NCI-H187 (cell line): ENCODE results near the gene CGREF1.
A peak's percentile ranks its signal among the peaks of the same experiment; 100 is the strongest.
"Not testable (repeated sequence)": the region's sequence is repeated elsewhere in the genome, so short reads cannot be mapped to it uniquely, and the experiment has no call there.

Source experiments
- DNase-seq, 2 experiments: peaks; one replicate each; lab custom pipeline; 2025; lab: John Stamatoyannopoulos, UW

CGREF1 gene

DNA sequence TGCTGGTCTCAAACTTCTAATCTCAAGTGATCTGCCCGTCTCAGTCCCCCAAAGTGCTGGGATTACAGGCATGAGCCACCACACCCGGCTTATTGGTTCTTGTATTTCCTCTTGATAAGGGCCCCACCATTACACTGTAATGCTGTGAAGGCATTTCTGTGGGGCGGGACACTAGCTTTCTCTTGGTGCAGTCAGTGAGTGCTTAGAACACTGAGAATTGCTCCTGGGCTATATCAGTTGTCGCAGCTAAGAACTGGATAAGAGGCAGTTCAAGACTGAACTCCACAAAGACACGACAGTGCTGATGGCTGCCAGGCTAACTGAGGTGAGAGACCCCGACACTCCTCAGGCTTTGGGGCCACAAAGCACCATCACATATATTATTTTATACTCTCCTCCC is 30.3 kb downstream of the CGREF1 start:
- no peak for DNase-seq

DNA sequence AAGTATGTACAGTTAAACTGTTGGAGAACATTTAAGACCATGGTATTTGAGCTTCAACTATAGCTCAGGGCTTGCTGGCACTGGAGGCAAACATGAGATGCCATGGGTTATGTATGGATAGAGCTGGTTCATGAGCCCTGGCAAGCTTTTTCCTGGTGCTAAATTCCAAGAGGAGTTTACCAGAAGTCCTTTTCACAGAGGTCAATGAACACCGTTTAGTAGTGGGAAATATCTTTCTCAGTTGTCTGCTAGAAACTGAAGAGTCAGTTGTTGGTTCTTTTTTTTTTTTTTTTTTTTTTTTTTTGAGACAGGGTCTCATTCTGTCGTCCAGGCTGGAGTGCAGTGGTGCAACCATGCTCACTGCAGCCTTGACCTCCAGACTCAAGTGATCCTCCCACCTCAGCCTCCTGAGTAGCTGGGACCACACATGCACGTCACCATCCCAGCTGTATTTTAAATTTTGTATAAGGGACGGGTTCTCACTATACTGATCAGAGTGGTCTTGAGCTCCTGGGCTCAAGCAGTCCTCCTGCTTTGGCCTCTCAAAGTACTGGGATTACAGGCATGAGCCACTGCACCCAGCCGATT is 31.0 kb downstream of the CGREF1 start:
- DNase-seq = no peak

GRCh38 chr2:27086724-27087593 is 32.0 kb downstream of the CGREF1 start, which contains the start of gene KHK:
KHK (plus strand) TSS chr2:27086772; CDS start chr2:27087260, 488 bp downstream.
- peak; percentile 70 to 87 for DNase-seq

GRCh38 chr2:27086090-27086723 is 32.7 kb downstream of the CGREF1 start:
- peak; percentile 87 to 97 for DNase-seq

- DNase-seq = no peak
Measured at GRCh38 chr2:27085673-27086089, 33.2 kb downstream of the CGREF1 start.

GRCh38 chr2:27085062-27085672 is 33.8 kb downstream of the CGREF1 start:
- DNase-seq = no peak

GRCh38 chr2:27084297-27085061 is 34.4 kb downstream of the CGREF1 start:
- DNase-seq = no peak

DNA sequence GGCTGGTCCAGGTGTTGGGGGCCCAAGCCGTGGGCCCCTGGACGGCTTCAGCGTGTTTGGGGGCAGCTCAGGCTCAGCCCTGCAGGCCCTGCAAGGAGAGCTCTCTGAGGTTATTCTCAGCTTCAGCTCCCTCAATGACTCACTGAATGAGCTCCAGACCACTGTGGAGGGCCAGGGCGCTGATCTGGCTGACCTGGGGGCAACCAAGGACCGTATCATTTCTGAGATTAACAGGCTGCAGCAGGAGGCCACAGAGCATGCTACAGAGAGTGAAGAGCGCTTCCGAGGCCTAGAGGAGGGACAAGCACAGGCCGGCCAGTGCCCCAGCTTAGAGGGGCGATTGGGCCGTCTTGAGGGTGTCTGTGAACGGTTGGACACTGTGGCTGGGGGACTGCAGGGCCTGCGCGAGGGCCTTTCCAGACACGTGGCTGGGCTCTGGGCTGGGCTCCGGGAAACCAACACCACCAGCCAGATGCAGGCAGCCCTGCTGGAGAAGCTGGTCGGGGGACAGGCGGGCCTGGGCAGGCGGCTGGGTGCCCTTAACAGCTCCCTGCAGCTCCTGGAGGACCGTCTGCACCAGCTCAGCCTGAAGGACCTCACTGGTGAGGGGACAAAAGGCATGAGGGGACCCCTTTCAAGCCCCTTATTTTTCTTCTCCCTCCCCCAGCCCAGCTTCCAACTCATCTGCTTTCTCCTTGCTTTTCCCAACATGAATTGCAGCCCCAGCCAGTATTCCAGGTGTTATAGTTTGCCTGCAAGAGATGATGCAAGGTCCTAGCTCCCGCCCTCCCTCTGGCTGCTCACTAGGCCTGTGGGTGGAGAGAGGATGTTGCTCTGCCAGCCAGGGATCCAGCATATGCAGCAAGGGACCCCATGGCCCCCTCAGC is 35.3 kb downstream of the CGREF1 start:
- DNase-seq = no peak

- no peak for DNase-seq
Measured at GRCh38 chr2:27082773-27083409, 36.0 kb downstream of the CGREF1 start.

GRCh38 chr2:27081984-27082772 is 36.8 kb downstream of the CGREF1 start:
- DNase-seq = no peak

DNA sequence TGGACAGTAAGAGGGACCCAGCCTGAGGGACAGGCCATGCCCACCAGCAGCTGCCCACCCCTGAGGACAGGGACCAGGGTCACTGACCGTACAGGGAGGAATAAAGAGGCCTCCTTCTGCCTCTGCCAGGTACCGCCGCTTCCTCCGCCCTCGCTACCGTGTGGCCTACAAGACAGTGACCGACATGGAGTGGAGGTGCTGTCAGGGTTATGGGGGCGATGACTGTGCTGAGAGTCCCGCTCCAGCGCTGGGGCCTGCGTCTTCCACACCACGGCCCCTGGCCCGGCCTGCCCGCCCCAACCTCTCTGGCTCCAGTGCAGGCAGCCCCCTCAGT is 38.4 kb downstream of the CGREF1 start:
- no peak for DNase-seq

DNA sequence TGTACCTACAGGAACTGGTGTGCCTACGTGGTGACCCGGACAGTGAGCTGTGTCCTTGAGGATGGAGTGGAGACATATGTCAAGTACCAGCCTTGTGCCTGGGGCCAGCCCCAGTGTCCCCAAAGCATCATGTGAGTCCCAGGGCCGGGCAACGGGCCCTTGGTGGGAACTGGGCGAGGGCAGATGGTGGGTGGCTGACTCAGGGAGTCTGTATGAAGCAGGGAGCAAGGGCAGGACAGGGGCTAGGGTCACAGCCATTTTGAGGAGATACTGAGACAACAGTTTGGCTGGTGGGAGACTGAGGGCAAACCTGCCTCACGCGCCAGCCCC is 38.8 kb downstream of the CGREF1 start:
- DNase-seq = no peak

DNA sequence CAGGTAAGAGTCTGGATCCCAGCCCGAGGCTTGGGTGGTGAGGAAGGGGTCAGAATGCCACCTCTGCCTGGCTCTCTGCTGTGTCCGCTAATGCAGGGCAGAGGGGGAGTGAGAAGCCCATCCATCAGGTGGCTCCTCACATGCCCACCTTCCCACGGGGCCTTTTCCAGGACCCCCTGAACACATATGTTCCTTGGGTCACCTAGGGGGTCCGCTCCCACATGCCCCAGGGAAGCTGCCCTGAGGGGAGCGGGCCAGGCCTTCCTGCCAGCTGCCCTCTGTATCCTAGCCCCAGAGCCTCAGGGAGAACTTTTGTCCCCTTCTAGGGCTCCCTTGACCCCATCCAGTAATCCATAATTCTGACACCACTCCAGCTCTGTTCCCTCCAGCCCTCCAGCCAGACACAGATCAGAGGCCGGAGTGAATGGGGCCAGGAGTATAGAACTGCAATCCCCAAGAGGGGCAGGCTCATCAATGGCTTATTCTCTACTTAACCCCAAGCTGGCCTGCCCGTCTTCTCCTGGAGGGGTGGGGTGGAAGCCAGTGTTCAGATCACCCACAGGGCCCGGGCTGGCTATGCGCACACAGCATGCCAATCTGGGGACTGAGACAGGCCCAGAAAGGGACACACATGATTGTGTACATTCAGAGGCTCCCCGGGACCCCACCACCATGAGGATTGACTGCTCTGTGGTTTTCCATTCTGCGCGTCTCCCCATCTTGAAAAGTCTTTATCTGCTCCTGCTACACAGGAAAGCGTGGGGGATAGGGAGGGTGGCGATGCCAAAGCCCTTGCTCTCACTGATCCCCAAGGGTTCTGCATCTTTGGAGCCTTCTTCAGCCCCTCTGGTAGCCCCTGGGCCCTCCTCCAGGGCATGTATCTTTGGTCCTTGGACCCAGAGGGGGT is 39.4 kb downstream of the CGREF1 start:
- DNase-seq = no peak

DNA sequence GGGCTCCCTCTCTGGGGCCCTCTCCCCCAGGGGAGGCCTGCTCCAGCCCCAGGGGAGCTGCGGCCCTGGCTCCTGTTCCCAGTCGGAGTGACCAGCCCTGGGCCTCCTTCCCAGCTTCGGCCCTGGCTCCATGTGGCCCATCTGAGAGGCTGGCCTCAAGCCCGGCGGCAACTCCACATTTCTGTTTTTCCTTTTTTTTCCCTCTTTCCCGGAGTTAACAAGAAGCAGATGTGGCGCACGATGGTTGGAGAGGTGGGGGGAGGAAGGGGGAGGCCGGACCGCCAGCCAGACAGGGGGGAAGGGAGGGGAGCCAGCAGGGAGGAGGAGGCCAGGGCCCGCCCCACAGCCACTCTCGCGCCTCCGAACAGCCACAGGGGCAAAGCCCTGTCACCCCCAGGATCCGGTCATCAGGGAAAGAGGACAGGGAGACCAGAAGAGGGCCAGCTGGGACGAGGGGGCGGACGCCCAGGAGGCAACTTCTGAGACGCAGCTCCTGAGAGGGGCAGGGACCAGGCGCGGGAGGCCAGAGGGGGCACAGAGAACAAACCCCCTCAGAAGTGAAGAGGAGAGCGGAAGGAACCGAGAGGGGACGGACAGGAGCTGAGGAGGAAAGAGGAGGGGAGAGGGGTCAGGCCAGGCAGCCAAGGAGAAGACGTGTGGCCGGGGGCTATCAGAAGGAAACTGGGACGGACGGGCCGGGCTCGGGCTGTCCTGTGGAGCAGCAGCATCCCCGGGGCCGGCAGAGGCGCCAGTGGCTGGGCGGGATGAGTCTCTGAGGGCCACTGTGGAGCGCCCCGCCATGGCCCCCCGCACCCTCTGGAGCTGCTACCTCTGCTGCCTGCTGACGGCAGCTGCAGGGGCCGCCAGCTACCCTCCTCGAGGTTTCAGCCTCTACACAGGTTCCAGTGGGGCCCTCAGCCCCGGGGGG is 40.4 kb downstream of the CGREF1 start, which contains the start of gene EMILIN1:
Gene EMILIN1 (plus strand): TSS at position 349 of the 928 bp plus-strand sequence. CDS start 451 bp downstream, at position 800.
- DNase-seq = no peak

DNA sequence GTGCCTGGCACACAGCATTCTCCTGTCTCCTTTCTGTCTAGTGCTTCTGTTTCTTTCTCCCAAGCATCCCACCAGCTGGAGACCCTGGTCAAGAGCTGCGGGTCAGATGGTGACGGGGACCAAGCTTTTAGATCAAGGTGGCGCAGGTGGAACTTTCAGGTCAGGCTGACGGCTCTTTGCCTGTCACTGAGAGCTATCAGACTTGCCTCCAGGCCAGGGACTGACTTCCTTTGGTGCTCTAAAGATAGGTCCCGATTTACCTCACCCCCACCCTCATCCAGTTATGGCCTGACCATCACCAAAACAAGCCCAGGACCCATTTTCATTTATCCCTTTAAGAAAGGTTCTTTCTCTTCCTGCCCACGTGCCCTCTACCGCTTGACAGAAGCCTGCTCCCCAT is 41.7 kb downstream of the CGREF1 start:
- no peak for DNase-seq

GRCh38 chr2:27076323-27076722 is 42.6 kb downstream of the CGREF1 start:
- DNase-seq = no peak

- not testable (repeated sequence) for DNase-seq
Measured at GRCh38 chr2:27075566-27075871, 43.4 kb downstream of the CGREF1 start.
